ENCODE results near the gene UCKL1. TPM values are rescaled to one million over a fixed set of nuclear protein-coding genes. Genes with fewer than 3 reads are reported as not detected.
A peak's percentile ranks its signal among the peaks of the same experiment; 100 is the strongest.
"Not testable (repeated sequence)": the region's sequence is repeated elsewhere in the genome, so short reads cannot be mapped to it uniquely, and the experiment has no call there.

UCKL1 gene
- 34.4 TPM for polyA plus RNA-seq (2013, experiment 1 of 2; ENCODE audit: insufficient read length)
- polyA plus RNA-seq (2013, experiment 2 of 2; ENCODE audit: insufficient read length), result 26.1 TPM

DNA sequence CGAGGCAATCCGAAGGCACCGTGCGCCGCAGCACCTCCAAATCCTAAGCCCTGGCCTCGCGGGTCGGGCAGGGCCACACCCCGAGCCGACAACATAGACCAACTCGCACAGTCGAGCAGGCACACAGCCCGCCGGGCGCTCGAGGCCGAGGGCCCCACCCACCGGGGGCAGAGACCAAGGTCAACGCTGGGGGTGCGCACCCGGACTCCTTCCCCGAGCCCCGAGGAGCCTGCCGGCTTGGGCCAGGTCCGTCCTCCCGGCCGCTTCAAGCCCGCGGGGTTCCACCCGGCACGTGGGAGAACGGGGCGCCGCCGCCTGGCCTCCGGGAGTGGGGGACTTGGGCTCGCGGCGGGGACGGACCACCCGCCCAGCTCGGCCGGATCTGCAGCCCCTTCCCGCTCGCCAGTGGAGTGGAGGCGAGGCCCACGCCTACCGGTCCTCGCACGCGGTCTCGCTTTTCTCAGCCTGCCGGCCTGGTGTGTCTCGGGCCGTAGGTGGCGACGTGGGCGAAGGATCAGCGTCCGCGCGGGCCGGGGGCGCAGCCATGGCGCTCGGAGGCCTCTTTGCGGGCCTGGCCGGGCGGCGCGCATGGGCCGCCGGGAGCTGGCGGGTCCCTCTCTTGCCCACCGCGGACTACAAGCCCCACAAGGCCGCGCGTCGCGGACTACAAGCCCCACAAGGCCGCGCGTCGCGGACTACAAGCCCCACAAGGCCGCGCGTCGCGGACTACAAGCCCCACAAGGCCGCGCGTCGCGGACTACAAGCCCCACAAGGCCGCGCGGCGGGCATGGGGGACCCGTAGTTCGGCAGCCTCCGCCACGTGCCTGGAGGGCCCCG lies at the start of gene UCKL1:
Gene UCKL1 (minus strand): TSS at position 590 of the 837 bp plus-strand sequence. CDS start 44 bp downstream, at position 546.
- peak; percentile 87 for DNase-seq

DNA sequence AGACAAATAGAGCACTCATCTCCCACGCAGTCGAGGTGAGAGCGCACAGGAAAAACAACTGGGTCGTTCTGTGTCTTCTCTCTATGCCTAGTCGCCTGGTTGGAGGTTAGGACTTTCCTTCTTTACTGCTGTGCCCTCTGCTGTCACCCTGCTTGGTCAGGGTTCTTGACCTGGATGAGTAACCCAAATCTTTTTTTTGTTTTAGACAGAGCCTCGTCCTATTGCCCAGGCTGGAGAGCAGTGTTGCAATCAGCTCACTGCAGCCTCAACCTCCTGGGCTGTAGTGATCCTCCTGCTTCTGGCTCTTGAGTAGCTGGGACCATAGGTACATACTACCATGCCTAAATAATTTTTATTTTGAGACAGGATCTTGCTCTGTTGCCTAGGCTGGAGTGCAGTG lies 49.2 kb upstream of the UCKL1 start:
- DNase-seq, result no peak

DNA sequence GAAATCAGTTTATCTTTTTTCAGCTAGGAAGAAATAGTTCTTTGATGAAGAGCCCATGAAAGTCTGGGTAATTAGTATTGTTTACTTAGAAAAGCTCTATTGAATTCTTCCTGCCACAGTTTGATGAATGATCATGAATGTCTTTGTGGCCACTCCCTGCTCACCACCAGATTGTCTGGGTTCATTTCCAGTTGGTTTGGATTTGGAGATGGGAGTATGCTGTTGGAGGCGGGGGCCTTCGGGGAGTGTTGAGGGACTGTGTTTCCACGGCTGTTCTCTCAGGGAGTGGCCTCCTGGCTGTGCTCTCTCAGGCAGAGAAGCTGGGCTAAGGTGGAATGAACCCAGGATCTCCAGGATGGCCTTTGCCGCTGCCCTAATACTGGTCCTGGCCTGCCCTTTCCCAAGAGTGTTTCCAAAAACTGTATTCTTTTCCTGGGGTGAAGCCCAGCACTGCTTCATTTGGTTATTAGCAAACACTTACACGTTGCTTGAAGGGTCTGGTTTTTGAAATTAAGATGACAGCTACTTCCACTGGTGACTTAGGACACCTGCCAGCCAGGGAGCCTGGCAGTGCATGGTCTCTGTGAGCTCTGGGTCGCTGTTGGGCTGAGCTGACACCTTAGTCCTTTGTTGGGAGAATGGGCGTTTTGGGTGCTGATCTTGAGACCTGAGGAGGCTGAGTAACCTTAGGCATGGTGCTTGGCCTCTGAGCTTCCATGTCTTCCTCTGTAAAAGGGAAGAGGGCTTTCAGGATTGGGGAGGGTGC lies 47.9 kb upstream of the UCKL1 start:
- no peak for DNase-seq

DNA sequence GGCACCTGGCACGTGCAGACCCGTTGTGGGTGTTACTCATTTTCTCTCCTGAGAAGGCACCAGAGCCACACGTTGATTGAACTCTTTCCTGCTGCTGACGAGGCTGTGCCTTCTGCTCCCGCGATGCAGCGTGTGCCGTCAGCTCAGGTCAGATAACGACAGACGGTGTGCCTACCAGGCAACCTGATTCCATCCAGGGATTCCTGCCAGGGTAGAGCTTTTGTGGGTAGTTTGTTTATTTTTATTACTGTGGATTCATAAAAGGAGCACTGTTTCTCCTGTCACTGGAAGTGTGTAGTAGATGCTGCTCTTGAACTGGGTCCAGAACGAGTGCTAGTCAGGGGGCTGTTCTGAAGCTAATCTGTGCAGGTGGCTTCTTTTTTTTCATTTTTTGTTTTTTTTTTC lies 45.4 kb upstream of the UCKL1 start:
- no peak for DNase-seq

DNA sequence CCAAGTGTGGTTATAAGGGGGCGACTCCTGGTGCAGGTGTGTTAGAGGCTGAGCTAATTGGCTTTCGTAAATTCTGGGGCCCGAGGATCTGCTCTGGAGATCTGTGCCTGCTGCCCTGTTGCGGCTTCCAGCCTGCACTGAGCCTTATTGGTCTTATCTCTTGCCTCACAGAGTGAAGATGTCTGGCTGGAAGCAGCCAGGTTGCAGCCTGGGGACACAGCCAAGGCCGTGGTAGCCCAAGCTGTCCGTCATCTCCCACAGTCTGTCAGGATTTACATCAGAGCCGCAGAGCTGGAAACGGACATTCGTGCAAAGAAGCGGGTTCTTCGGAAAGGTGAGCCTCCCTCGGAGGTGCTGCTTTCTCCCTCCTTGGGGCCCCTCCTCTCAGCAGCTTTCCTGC lies 44.7 kb upstream of the UCKL1 start:
- no peak for DNase-seq

DNA sequence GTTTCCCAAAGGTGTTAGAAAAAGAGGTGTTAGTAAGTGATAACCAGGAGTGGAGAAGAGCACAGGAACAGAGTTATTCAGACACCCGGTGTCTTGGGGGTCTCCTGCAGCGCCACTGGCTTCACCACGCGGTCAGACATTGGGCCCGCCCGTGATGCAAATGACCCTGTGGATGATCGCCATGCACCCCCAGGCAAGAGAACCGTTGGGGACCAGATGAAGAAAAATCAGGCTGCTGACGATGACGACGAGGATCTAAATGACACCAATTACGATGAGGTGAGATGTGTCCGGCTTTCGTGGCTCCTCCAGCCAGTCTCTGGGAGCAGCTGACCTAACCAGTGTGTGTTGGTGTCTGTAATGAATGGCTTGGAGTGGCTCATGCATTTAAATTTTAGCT lies 26.7 kb upstream of the UCKL1 start:
- DNase-seq, result no peak

DNA sequence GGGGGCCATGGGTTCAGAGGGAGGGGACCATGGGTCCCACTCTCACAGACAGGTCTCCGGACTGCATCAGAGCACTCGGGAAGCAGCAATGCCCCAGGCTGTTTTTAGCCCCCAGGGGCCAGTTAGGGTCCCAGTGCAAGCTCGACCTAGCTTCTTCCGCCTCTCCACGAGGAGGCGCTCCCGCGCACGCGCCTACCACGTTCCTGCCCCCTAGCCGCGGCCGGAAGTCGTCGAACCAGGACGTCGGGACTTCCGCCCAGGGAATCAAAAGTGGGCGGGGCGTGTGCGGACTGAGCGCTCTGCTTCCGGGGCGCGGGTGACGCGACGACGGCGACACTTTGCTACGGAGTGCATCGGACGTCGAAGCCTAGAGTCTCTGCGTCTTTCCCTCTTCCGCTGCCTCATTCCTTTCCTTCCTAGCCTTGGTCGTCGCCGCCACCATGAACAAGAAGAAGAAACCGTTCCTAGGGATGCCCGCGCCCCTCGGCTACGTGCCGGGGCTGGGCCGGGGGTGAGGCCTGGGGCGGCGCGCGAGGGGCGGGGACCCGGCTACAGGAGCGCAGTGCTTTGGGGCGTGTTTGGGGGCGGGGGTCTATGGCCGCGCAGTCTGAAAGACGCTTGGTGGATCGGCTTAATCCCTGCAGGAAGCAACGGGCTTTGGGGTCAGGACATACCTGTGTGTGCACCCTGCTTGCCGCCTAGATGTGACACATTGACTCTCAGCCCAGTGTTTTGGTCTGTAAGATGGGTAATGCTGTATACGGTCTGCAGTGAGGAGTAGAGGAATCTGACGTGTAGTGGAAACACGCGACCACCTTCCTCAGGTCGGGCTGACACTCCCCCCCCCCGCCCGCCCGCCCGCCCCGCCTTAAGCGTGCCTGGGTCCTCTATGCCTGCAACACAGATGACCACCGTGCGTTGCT lies 24.9 kb upstream of the UCKL1 start, which contains the start of gene PRPF6:
Gene PRPF6 (plus strand): TSS at position 327 of the 923 bp plus-strand sequence. CDS start 114 bp downstream, at position 441.
- peak; percentile 96 for DNase-seq

DNA sequence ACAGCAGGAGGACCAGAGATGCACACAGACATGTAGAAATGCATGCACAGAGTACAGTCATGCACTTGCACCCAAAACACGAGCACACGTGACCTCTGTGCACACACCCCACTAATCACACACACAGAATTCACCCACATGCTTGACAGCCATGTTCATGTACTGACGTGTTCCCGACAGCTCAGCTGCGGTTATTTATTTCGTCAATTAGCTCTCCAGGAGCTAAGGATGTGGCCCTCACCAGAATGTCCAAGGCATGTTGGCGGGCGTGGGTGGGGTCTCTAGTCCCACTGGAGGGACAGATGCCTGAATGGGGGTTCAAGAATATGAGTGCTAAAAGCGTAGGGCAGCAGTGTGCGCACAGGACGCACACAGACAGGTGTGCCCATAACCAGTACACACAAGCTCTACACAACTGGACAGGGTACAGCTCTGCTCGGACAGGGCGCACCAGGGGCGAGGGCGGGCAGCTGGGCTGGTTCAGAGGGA lies 24.1 kb upstream of the UCKL1 start:
- DNase-seq, result no peak

DNA sequence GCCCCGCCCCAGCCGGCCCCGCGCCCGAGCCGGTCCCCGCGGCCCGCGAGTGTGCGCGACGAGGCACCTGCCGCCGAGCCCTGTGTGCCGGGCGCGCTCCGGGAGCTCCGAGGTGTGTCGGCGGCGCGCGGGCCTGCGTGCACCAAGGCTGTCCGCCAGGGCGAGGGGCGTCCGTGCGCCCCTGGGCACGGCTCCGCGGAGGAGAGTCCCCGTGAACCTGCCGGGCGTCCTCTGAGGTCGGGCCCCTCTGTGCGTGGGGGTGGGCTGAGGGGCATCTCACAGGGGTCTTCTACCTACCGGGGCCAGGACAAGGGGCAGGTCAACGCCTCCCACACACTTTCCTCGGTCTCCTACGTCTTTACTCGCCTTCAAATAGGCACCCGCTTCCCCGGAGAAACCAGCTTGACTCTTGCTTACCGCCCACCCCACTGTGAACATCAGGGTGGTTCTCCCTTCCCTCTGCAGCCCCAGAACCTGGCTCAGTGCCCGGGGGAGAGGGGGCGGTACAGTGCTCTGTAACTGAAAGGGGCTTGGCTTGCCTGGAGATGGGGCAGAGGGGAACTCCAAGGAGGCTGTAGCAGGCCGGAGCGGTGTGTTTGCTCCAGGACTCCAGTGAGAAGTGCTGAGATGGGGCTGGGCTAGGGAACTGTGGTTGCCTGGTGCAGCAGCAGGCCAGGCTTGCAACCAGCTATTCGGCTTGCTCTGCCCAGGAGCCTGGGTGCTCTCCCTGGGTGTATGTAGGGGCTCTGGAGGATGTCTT lies 23.5 kb upstream of the UCKL1 start, which contains the start of gene SAMD10:
Gene SAMD10 (minus strand): TSS at position 86 of the 760 bp plus-strand sequence. CDS start 175 bp downstream, outside the sequence.
- no peak for DNase-seq

DNA sequence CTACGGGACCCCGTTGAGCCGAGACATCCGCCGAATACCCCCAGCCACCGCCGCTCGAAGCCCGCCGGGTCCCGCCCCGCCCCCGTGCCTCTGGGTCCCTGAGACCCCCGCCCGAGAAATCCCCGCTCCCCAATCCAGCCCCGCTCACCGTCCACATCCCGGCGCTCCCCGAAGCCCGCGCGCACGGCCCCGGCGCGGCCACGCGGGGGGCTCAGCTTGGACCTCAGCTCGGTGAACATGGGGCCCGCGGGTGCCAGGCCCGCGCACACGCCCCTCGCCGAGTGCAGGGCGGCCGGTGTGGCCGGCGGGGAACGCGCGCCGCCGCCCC lies 23.0 kb upstream of the UCKL1 start:
- DNase-seq, result no peak

DNA sequence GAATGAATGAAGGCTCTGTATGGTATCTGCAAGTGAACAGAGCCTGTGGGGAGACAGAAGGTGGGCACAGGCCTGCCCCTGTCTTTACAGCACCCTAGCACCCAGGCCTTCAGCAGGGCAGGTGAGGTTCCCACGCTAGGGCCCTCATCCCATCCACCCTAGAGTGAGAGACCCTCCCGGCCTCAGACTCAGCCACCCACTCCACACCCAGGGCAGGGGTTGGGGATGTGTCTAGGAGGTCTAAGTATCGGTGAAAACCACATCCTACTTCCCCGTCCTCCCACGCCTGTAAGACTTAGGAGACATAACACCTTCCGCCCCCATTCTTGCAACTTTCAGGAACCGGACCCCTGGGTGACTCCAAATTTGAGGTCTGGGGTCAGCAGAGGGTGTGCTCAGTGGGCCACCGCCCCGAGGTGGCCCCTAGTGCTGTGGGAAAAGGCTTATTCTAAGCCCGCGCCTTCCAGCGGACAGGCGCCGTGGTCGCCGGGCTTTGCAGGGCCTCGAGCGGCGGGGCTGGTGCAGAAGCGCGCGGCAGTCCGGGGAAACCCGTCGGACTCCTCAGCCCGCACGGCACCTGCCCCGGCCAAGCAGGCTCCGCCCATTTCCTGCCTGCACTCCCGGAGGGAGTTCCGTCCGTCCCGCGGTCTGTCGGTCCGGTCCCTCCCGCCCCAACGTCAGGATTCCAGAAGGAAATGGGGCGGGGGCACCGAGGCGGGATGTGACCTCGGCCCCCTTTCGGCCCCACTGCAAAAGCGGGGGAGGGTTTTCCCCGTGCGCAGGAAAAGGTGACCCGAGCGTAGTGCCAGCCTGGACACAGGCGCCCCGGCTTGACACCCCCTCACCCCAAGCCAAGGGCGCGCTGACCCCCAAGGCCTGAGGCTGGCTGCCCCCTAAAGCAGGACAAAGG lies 22.4 kb upstream of the UCKL1 start:
- peak; percentile 37 for DNase-seq

DNA sequence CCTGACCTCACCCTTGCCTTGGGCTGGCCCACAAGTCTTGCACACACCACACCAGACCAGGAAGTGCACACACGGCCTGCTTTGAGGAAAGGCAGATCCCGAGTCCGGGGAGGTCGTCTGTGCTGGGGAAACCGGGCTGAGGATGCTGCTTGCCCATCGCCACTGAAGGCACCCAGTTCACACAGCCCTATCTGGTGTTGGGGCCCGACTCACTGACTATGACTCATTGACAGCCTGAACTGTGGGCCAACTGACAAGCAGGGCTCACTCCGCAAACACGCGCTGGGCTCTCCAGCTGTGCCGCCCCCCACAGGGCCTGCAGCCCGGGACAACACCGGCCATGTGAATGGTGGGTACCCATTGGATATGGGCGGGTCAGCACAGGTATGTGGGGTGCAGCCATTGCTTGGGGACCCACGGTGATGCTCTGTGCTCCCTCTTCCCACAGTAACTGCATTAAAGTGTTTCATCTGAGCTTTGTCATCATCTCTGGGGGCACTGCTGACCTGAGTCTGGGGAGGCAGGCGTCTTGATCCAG lies 21.6 kb upstream of the UCKL1 start:
- peak; percentile 80 for DNase-seq

DNA sequence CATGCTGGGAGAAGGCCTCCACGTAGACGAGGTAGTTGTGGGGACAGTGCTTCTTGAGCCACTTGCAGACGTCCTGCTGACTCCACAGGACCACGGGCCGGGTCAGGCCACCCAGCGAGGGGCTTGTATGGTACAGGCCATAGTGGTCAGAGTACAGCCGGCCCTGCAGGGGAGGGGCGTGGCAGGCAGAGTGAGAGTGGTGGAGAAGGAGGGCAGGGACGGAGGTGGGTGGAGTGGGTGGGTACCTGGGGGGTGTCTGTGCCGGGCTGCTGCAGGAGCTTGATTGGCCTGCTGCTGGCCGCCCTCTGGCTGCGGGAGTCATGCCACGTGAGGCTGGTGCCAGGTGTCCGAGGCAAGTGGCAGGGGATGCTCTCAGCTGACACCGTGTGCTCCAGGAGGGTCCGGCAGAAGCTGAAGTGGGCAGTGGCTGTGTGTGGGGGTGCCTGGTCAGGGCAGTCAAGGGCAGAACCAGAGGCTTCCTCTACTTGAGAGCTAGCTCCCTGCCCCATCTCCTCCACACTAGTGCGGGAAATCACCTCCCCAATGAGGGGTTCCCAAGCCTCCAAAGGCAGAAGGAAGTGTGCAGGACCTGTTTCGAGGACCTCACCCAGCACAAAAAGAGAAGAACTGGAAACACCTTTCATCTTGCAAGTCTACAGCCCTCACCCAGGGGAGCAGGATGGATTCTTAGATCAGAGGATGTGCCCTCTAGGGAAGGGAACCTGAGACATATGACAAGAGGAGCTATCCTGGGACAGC lies 20.9 kb upstream of the UCKL1 start:
- no peak for DNase-seq

DNA sequence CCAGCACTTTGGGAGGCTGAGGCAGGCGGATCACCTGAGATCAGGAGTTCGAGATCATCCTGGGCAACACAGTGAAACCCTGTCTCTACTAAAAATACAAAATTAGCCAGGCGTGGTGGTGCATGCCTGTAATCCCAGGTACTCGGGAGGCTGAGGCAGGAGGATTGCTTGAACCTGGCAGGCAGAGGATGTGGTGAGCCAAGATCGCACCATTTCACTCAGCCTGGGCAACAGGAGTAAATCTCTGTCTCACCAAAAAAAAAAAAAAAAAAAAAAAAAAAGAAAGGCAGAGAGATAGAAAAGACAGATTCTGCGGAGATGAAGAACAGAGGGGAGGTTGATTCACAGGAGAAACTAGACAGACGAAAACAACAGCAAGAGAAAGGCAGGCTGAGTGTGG lies 20.3 kb upstream of the UCKL1 start:
- DNase-seq, result not testable (repeated sequence)

DNA sequence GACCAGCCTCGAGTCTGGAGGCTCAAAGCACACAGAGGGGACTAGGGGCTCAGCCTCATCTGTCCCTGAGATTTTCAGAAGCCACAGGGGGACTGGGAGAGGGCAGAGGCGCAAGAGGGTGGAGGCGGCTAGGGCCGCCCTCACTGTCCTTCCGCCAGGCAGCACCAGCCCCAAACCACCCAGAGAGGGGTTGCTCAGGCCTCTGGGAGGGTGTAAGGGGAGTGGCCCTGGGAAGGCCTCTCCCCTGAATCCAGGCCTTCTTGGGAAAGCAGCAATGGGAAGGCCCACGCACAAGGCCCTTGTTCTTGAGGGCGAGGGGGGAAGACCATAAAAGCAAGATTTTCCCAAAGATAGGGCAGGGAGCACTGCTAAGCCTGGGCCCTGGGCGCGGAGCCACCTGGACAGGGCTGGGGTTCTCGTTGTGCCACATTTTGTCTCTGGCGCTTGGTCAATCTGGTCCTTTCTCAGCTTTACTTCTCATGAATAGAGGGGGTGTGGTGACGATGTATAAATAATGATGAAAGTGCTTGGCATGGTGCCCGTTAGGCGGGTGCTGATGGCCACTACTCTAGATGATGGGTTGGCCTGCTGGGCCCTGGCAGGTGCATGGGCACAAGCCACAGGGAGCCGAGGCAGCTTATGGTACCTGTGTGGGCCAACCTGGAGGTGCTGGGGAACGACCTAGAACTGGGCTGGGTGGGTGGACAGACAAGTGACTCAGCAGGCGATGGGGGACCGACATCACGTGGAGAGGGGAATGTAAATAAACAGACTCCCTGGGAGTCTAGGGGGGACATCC lies 18.4 kb upstream of the UCKL1 start:
- DNase-seq, result no peak

DNA sequence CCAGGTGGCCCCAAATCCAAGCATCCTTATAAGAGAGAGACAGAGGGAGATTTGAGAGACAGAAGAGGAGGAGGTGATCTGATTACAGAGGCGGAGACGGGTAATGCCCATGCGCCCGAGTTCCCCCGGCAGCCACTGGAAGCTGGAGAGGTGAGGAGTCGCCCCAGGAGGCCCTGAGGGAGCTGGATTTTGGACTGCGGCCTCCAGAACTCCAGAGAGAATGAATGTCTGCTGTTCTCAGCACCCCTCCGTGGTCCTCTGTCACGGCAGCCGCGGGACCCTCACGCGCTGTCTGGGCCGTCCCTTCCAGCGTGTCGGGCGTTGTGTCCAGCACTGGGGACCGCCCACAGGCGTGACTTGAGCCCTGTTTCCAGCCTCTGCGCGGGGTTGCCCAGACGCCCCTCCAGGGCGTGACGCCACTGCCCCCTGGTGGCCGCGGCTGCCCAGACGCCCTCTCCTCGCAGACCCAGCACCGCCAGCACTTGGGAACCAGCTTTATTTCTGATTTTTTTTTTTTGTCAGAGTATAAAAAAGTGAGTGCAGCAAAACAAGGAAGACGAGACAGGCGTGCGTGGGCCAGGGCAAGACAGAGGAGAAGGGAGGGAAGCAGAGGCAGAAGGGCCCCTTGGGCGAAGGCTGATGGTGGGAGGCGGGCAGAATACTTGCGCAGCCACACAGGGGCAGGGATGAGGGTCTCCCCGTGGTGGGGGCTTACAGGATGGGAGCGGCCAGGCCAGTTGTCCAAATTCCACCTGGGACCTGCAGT lies 17.6 kb upstream of the UCKL1 start:
- DNase-seq, result peak; percentile 79

DNA sequence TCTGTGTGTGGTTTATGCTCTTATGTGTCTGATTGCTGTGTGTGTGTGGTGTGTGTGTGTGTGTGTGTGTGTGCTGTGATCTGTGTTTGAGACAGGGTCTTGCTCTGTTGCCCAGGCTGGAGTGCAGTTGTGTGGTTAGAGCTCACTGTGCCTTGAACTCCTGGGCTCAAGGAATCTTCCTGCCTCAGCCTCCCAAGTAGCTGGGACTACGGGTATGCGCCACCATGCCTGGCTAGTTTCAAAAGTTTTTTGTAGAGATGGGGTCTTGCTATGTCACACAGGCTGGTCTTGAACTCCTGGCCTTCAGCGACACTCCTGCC lies 16.9 kb upstream of the UCKL1 start:
- no peak for DNase-seq
